Prostate gland (tissue), 2 donors: ENCODE measurements around the gene INSYN2B. TPM values are rescaled to one million over a fixed set of nuclear protein-coding genes. Genes with fewer than 3 reads are reported as not detected.
A peak's percentile ranks its signal among the peaks of the same experiment; 100 is the strongest.

Experiments
- DNase-seq: peaks from one replicate; pipeline ENCODE4 v3.0.0-alpha.2; 2019; ENCODE audit warnings: low spot score
- H3K27ac ChIP-seq, 2 donors: fragments of 200-600 bp; sonication (generic); 2 replicates each; pipeline ENCODE4 v1.5.1; 2017 to 2019
- H3K27me3 ChIP-seq: fragments of 200-600 bp; sonication (generic); replicated peaks from 2 replicates; pipeline ENCODE4 v1.5.1; 2019; ENCODE audit not compliant: insufficient read depth
- H3K36me3 ChIP-seq, 2 donors: fragments of 200-600 bp; sonication (generic); 1 replicate in 1 of 2; 2 replicates in 1 of 2; pipeline versions ENCODE4 v1.5.1 to v1.8.1; 2017 to 2019
- H3K4me1 ChIP-seq: fragments of 200-600 bp; sonication (generic); replicated peaks from 2 replicates; pipeline ENCODE4 v1.5.1; 2019
- H3K4me3 ChIP-seq, 2 donors: fragments of 200-600 bp; sonication (generic); 2 replicates each; pipeline ENCODE4 v1.5.1; 2017 to 2019
- H3K9me3 ChIP-seq: fragments of 200-600 bp; sonication (generic); 2 replicates; pipeline ENCODE4 v1.5.1; 2017
- POLR2A ChIP-seq: fragments of 450-650 bp; IDR thresholded peaks from one replicate; pipeline ENCODE4 v1.6.1; 2016; ENCODE audit warnings: antibody characterized with exemption, mild to moderate bottlenecking
- POLR2AphosphoS5 ChIP-seq: sonication (generic); formaldehyde crosslinking; IDR thresholded peaks from one replicate; pipeline ENCODE4 v1.6.1; 2017; ENCODE audit warnings: antibody characterized with exemption
- WGBS: methylation state at CpG from one replicate; pipeline ENCODE4 v1.1.5; 2018; 5-methylcytosine and 5-hydroxymethylcytosine counted together
- intact Hi-C: fragments of 100-400 bp; cut with DNase I; formaldehyde crosslinking; loops from one replicate; pipeline ENCODE4 v1.14.2; 2022
- total RNA-seq, 2 donors: library from RNA; depleted of rRNA; stranded (reverse); fragments of >200 nt; gene quantifications; one replicate each; pipeline ENCODE4 v1.1.0, GENCODE V29; 2016
- TF ChIP-seq, protein P1 (sequence below), 4 experiments: fragments of 200-600 bp in 2 of 4; fragments of 450-650 bp in 2 of 4; sonication (generic) in 2 of 4; IDR thresholded peaks; 1 replicate in 3 of 4; 2 replicates in 1 of 4; pipeline ENCODE4 v1.5.1; 2016 to 2019; ENCODE audit warnings: antibody characterized with exemption in 4 of 4, mild to moderate bottlenecking in 2 of 4, moderate library complexity in 2 of 4

Gene INSYN2B
- total RNA-seq, 2 donors from 2014 or later, result 0.17 to 8.4 TPM

DNA sequence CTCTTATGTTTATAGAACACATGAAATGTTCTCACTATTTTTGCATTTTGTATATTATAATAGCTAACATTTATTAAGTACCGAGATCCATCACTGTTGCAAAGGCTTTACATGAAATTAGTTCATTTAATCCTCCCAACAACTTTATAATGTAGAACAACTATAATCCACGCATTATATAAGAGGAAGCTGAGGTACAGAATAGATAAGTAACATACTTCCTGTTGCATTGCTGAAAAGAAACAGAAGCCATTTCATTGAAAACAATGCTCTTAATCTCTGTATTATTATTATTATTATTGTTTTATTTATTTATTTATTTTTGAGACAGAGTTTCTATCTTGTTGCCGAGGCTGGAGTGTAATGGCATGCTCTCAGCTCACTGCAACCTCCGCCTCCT, 7.9 kb upstream of the INSYN2B start:
- Histone ChIP-seq H3K4me1 (no peaks in the 10 kb centered on the region), H3K27ac (no peak overlapping the region), H3K9me3 (no peaks in the 10 kb centered on the region), H3K4me3 (no peak overlapping the region), H3K27me3 (no peaks in the 10 kb centered on the region), H3K36me3 (no peaks in the 10 kb centered on the region)
- WGBS, result 90% methylated on average over 4 of the region's 4 CpGs
- DNase-seq, result no peak
- intact Hi-C loops, result no loop called here
- no peak for TF ChIP-seq POLR2A
- TF ChIP-seq, protein P1, sequence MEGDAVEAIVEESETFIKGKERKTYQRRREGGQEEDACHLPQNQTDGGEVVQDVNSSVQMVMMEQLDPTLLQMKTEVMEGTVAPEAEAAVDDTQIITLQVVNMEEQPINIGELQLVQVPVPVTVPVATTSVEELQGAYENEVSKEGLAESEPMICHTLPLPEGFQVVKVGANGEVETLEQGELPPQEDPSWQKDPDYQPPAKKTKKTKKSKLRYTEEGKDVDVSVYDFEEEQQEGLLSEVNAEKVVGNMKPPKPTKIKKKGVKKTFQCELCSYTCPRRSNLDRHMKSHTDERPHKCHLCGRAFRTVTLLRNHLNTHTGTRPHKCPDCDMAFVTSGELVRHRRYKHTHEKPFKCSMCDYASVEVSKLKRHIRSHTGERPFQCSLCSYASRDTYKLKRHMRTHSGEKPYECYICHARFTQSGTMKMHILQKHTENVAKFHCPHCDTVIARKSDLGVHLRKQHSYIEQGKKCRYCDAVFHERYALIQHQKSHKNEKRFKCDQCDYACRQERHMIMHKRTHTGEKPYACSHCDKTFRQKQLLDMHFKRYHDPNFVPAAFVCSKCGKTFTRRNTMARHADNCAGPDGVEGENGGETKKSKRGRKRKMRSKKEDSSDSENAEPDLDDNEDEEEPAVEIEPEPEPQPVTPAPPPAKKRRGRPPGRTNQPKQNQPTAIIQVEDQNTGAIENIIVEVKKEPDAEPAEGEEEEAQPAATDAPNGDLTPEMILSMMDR (IDR thresholded peaks at IDR 0.05), result no peak
- no peak for TF ChIP-seq POLR2AphosphoS5

DNA sequence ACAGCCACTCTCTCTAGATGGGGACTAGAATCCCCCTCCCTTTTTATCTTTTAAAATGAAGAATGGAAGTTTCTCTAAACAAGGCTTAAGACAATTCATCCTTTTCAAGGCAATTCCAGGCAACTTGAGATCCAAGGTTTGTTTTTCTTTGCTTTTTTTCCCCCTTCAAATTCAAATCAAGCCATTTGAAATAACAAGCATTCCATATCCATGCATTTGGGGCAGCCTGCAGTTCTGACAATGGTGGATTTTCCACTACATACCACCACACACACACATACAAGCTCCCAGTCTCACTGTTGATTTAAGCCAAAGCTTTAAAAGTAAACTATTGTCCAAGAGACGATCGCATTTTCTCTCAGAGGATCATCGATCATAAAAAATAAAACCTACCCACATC, 424 bp downstream of the INSYN2B start:
- 7% methylated on average over 3 of the region's 3 CpGs for WGBS
- Histone ChIP-seq H3K9me3 (no peaks in the 10 kb centered on the region), H3K27me3 (no peaks in the 10 kb centered on the region), H3K27ac (no peak overlapping the region), H3K4me3 (peak overlapping the region in 1 of 2 donors; percentile 13), H3K36me3 (no peaks in the 10 kb centered on the region), H3K4me1 (no peaks in the 10 kb centered on the region)
- DNase-seq, result no peak
- TF ChIP-seq POLR2A (no peak), POLR2AphosphoS5 (no peak)
- TF ChIP-seq, protein P1 (IDR thresholded peaks at IDR 0.05), result no peak
- intact Hi-C loops, result loop anchor here (5.0 kb wide), 1 partner anchor 278 kb away; no protein-coding TSS in a partner anchor

DNA sequence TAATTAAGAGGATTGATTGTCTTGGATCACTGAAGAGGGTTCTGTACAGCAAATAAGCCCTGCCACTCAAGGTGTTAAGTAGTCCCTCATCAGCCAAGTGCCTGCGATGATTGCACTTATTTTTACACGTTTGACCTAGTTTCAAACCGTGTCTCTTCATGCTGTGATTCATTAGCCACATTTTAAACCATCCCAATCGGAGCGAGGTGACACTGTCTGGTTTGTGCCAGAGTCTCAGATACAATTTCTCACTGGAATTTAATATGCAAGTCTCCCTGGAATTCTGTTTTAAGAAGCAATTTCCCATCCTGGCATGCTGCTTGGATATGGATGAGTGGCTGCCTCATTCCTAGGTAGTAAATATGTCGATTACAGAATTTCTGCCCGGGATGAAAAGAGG, 1.6 kb downstream of the INSYN2B start:
- TF ChIP-seq POLR2AphosphoS5, result no peak
- TF ChIP-seq POLR2A, result no peak
- TF ChIP-seq, protein P1 (IDR thresholded peaks at IDR 0.05), result no peak
- H3K4me1 ChIP-seq, result no peaks in the 10 kb centered on the region
- H3K36me3 ChIP-seq, result no peaks in the 10 kb centered on the region
- no peaks in the 10 kb centered on the region for H3K27me3 ChIP-seq
- H3K27ac ChIP-seq, result no peak overlapping the region
- no peak for DNase-seq
- H3K9me3 ChIP-seq, result no peaks in the 10 kb centered on the region
- 29% methylated on average over 7 of the region's 7 CpGs for WGBS
- intact Hi-C loops, result no loop called here
- H3K4me3 ChIP-seq, result no peak overlapping the region

DNA sequence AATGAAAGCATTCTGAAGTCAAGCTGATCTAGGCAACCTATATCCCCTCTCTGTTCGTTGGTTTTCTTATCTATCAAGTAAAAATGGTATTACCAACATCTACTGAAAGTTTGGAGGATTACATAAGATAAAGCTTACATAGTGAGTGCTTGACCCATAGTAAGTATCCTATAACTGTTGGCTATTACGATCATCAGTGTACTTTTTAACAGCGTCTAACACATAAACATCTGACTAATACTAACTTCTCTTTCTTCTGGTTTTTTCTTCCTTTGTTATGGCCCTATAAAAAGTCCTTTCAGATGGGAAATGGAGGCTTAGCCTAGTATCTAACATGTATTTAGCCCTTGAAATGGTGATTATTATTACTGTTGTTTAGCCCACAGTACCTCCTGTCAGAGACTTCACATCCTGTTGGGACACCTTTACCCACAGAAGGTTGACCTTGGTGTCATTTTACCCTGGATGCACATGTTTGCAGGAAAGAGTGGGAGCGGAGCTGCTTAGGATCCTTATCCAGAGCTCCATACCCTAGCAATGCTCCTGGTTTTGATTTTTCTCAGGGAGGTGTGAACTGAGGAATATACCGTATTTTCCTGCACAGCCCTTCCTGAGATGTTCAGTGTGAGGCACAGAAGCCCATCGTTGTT, 6.0 kb downstream of the INSYN2B start:
- H3K27me3 ChIP-seq, result no peaks in the 10 kb centered on the region
- H3K9me3 ChIP-seq, result no peaks in the 10 kb centered on the region
- TF ChIP-seq, protein P1 (IDR thresholded peaks at IDR 0.05), result no peak
- TF ChIP-seq POLR2AphosphoS5 (no peak), POLR2A (no peak)
- 88% methylated on average over 6 of the region's 6 CpGs for WGBS
- no peak for DNase-seq
- H3K4me1 ChIP-seq, result no peaks in the 10 kb centered on the region
- H3K4me3 ChIP-seq, result no peak overlapping the region
- no peak overlapping the region for H3K27ac ChIP-seq
- intact Hi-C loops, result no loop called here
- H3K36me3 ChIP-seq, result no peaks in the 10 kb centered on the region

DNA sequence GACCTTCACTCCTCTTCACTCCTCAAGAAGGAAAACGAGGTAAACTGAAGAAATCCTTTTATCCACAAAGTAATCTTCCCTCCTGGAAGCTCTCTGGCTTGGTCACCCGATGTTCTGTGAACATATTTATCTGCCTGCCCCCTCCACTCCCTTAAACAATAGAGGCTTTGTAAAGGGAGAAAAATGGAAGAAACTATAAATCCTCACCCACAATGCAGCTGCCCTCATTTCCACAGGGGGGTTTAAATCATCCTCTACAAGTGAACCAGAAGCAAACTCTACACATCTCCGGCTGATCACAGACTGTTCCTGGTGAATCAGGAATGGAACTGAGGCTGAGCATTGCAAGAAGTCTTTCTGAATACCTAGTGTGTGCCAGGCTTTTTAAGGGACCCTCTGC, 7.2 kb downstream of the INSYN2B start:
- intact Hi-C loops, result no loop called here
- TF ChIP-seq, protein P1 (IDR thresholded peaks at IDR 0.05), result no peak
- TF ChIP-seq POLR2AphosphoS5, result no peak
- no peak for TF ChIP-seq POLR2A
- DNase-seq, result no peak
- Histone ChIP-seq H3K4me3 (no peak overlapping the region), H3K27me3 (no peaks in the 10 kb centered on the region), H3K27ac (no peak overlapping the region), H3K36me3 (no peaks in the 10 kb centered on the region), H3K9me3 (no peaks in the 10 kb centered on the region), H3K4me1 (no peaks in the 10 kb centered on the region)
- WGBS, result 65% methylated on average over 3 of the region's 3 CpGs
